GM12874 (cell line): ENCODE data around the gene CTPS2.

Source experiments
- CTCF ChIP-seq: IDR thresholded peaks from 2 replicates; pipeline ENCODE4 v1.5.1; 2011; ENCODE audit warnings: low read depth, mild to moderate bottlenecking, control low read depth, low read length, moderate library complexity; ENCODE audit not compliant: insufficient read depth

Gene CTPS2

GRCh38 chrX:16643176-16643575 lies 69.3 kb downstream of the CTPS2 start:
- no peak for TF ChIP-seq CTCF

DNA sequence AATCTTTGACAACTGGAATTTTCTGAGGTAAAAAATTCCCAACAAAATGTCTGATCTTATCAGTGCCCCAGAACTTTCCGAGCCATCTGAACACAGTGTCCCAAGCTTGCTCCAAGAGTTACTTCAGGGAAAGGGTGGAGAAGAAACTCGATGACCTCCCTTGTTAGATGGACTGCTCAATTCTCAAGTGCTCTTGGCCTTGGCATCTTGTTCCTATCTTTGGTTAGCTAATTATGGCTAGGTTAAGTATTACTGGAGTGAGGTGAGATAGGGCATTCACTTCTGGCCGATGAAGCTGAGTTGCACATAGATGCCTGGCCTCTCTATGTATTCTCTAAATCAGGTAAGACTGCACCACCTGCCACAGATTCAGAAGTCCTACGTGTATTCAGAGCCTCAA lies 71.6 kb downstream of the CTPS2 start:
- TF ChIP-seq CTCF = no peak

DNA sequence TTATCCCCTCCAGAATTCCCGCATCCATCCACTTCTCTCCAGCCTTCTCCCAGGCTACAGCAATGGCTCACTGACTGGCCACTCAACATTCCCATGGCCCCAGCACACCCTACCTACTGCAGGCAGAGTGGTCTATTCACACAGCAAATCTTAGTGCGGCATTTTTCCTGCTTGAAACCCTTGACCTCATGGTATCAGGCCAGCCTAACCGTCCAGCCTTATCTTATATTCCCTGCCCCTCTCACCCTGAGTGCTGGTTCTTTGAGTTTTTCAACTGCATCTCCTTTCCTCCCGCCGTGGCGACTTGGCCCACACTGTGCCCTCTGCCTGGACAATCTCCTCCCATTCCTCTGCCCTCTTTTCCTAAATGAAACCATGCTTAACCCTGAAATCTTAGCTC lies 72.5 kb downstream of the CTPS2 start:
- TF ChIP-seq CTCF = no peak

DNA sequence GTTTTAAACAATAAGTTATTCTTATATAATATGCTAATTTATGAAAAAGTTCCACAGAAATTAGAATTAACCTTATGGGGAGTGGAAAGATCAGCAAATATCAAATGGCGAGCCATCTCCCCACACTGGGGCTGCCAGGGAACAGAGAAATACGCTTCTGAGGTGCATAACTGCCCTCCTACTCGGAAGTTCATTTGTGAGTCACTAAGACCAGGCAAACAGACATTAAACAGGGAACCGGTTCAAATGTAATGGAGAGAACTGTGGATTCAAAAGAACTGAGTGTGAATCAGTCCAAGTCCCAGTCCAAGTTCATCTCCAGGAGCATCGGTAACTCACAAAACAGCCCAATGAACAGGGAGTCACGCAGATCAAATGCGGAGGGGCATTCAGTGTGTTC lies 73.9 kb downstream of the CTPS2 start:
- no peak for TF ChIP-seq CTCF

- no peak for TF ChIP-seq CTCF
These were observed 76.9 kb downstream of the CTPS2 start for GRCh38 chrX:16635596-16635995.

GRCh38 chrX:16635040-16635439 lies 77.4 kb downstream of the CTPS2 start:
- no peak for TF ChIP-seq CTCF

DNA sequence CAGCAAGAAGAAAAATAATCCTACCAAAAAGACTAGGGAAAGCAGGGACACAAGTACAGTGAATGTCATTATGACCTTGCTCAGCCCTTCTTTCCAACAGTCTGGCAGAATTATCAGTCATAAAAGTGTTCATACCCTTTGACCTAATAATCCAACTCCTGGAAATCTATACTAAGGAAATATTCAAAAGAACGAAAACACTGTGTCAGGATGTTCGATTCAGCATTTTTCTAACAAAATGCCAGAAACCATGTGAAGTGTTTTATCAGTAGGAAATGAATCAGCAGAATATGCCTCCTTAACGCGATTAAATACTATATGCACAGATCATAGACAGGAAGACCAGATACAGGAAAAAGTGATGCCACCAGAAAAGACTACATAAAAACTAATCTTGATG lies 78.7 kb downstream of the CTPS2 start:
- TF ChIP-seq CTCF = no peak

DNA sequence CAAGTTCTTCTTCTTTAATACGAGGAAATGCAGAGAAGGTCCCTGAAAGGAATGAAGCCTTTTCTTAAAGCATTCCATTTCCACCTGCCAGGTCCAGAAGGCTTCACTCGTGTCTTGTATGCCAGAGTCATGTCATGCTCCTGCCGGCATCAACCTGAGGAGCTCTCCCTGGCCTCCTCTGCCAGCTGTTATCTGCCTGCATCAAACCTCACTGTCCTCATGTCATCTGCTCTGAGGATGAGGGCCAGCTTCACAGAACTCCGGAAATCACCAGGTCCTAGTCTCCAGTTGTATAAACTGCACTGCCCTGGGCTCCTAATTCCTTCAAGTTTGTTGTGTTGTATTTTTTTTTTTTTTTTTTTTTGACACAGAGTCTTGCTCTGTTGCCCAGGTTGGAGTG lies 82.6 kb downstream of the CTPS2 start:
- no peak for TF ChIP-seq CTCF
